GM19240 (cell line): ENCODE results near the gene PACC1.
"Not testable (repeated sequence)": the region's sequence is repeated elsewhere in the genome, so short reads cannot be mapped to it uniquely, and the experiment has no call there.

Experiments used
- DNase-seq: peaks from one replicate; pipeline ENCODE4 v3.0.0; 2011; ENCODE audit warnings: low spot score; ENCODE audit not compliant: insufficient read length

PACC1 gene

GRCh38 chr1:212397171-212397570 is 17.5 kb downstream of the PACC1 start:
- no peak for DNase-seq

GRCh38 chr1:212396638-212397037 is 18.0 kb downstream of the PACC1 start:
- DNase-seq, result no peak

GRCh38 chr1:212395678-212396437 is 18.8 kb downstream of the PACC1 start:
- not testable (repeated sequence) for DNase-seq

GRCh38 chr1:212388985-212389716 is 25.5 kb downstream of the PACC1 start:
- no peak for DNase-seq

GRCh38 chr1:212386029-212386428 is 28.7 kb downstream of the PACC1 start:
- no peak for DNase-seq

- DNase-seq, result no peak
These were observed 33.2 kb downstream of the PACC1 start for GRCh38 chr1:212381397-212382035.

GRCh38 chr1:212379366-212379765 is 35.3 kb downstream of the PACC1 start:
- DNase-seq, result no peak

- no peak for DNase-seq
These were observed 37.0 kb downstream of the PACC1 start for GRCh38 chr1:212377644-212378043.

- no peak for DNase-seq
These were observed 38.7 kb downstream of the PACC1 start for GRCh38 chr1:212375986-212376385.

GRCh38 chr1:212368073-212368484 is 46.6 kb downstream of the PACC1 start:
- DNase-seq, result peak; percentile 29

- DNase-seq, result no peak
These were observed 47.1 kb downstream of the PACC1 start for GRCh38 chr1:212367474-212368072.

- DNase-seq, result no peak
These were observed 47.8 kb downstream of the PACC1 start for GRCh38 chr1:212366901-212367300.

GRCh38 chr1:212364985-212365384 is 49.7 kb downstream of the PACC1 start:
- DNase-seq, result no peak

GRCh38 chr1:212359794-212360479 is 54.7 kb downstream of the PACC1 start:
- DNase-seq, result no peak

GRCh38 chr1:212355230-212355969 is 59.3 kb downstream of the PACC1 start:
- DNase-seq, result no peak

GRCh38 chr1:212354464-212354863 is 60.2 kb downstream of the PACC1 start:
- DNase-seq, result no peak

- DNase-seq, result no peak
These were observed 61.5 kb downstream of the PACC1 start for GRCh38 chr1:212353181-212353580.

- no peak for DNase-seq
These were observed 62.9 kb downstream of the PACC1 start for GRCh38 chr1:212351588-212352362.

- no peak for DNase-seq
These were observed 68.1 kb downstream of the PACC1 start for GRCh38 chr1:212346601-212347000.

- no peak for DNase-seq
These were observed 69.8 kb downstream of the PACC1 start for GRCh38 chr1:212344905-212345304.
